K562 (cell line): ENCODE data around the gene CTF1. TPM values are rescaled to one million over a fixed set of nuclear protein-coding genes. Genes with fewer than 3 reads are reported as not detected.

Source experiments
- BRCA1 ChIP-seq, 2 experiments: fragments of 450-650 bp in 1 of 2; sonication (generic) in 1 of 2; formaldehyde crosslinking in 1 of 2; IDR thresholded peaks; 2 replicates each; pipeline versions ENCODE4 v1.5.0 to v1.6.1; 2017 to 2020; ENCODE audit warnings: mild to moderate bottlenecking in 1 of 2, missing genetic modification reagents in 1 of 2
- CHCHD3 ChIP-seq: fragments of 250-450 bp; sonication (Bioruptor Pico); IDR thresholded peaks from 2 replicates; pipeline ENCODE4 v2.1.2; 2022; ENCODE audit warnings: mild to moderate bottlenecking
- HDAC3 ChIP-seq: fragments of 450-650 bp; IDR thresholded peaks from 2 replicates; pipeline ENCODE4 v1.6.1; 2018; ENCODE audit warnings: borderline replicate concordance, mild to moderate bottlenecking, moderate library complexity; ENCODE audit not compliant: partially characterized antibody
- HNRNPUL1 ChIP-seq: fragments of 200-400 bp; formaldehyde crosslinking; IDR thresholded peaks from 2 replicates; pipeline ENCODE4 v1.6.1; 2017; ENCODE audit warnings: low read length
- KLF16 ChIP-seq: IDR thresholded peaks from 2 replicates; pipeline ENCODE4 v1.6.1; 2016; ENCODE audit warnings: antibody characterized with exemption
- MCM7 ChIP-seq, 2 experiments: fragments of 450-650 bp; IDR thresholded peaks; 2 replicates each; pipeline ENCODE4 v1.6.1; 2016 to 2018
- MTA2 ChIP-seq: fragments of 450-650 bp; IDR thresholded peaks from 2 replicates; pipeline ENCODE4 v1.6.1; 2016; ENCODE audit warnings: low read depth
- RBM22 ChIP-seq: fragments of 200-400 bp; formaldehyde crosslinking; IDR thresholded peaks from 2 replicates; pipeline ENCODE4 v1.6.1; 2018; ENCODE audit warnings: low read length, low read depth; ENCODE audit not compliant: poor library complexity, severe bottlenecking
- SNRNP70 ChIP-seq: fragments of 200-400 bp; formaldehyde crosslinking; optimal IDR thresholded peaks from 2 replicates; pipeline ENCODE3; 2017; ENCODE audit warnings: low read depth, low read length
- TBL1XR1 ChIP-seq, 2 experiments: IDR thresholded peaks; 2 replicates each; pipeline ENCODE4 v1.6.1; 2012; ENCODE audit warnings: improper control_type of control experiment in 2 of 2, low read length in 2 of 2, mild to moderate bottlenecking in 1 of 2
- ZNF165 ChIP-seq: fragments of 250-450 bp; sonication (Bioruptor Pico); IDR thresholded peaks from 2 replicates; pipeline ENCODE4 v1.4.0; 2020; ENCODE audit warnings: borderline replicate concordance
- ZNF445 ChIP-seq: fragments of 250-450 bp; sonication (Bioruptor Pico); IDR thresholded peaks from 2 replicates; pipeline ENCODE4 v1.4.0; 2020; ENCODE audit warnings: low read depth, mild to moderate bottlenecking, moderate library complexity
- ZSCAN32 ChIP-seq: fragments of 450-650 bp; formaldehyde crosslinking; IDR thresholded peaks from 2 replicates; pipeline ENCODE4 v1.4.0; 2020; ENCODE audit warnings: mild to moderate bottlenecking, moderate library complexity
- polyA plus RNA-seq, 8 experiments: library from polyadenylated mRNA; depleted of rRNA in 4 of 8; stranded (reverse) in 5 of 8; unstranded in 3 of 8; fragments of >200 nt; fragmentation: Nextera tagmentation in 2 of 8; fragmentation: Illumina TruSeq in 1 of 8; extraction: Ambion mirVana in 2 of 8; extraction: Trizol in 1 of 8; gene quantifications; 2 replicates each; pipeline versions ENCODE4 v1.2.1 to v1.2.3, GENCODE V29; 2011 to 2014; ENCODE audit warnings: inconsistent platforms in 1 of 8, missing spikeins in 1 of 8
- total RNA-seq, 7 experiments: library from RNA; depleted of rRNA in 6 of 7; stranded (reverse); fragments of >200 nt in 6 of 7; fragmentation: Illumina TruSeq in 2 of 7; extraction: Trizol in 2 of 7; gene quantifications; 2 replicates each; pipeline versions ENCODE4 v1.2.1 to v1.2.3, GENCODE V29; 2011 to 2021; ENCODE audit warnings: low replicate concordance in 1 of 7
- TF ChIP-seq, protein P1 (sequence below): sonication (generic); formaldehyde crosslinking; IDR thresholded peaks from 2 replicates; pipeline ENCODE4 v1.8.1; 2023; ENCODE audit warnings: mild to moderate bottlenecking, missing genetic modification reagents
- TF ChIP-seq, protein P2 (sequence below): fragments of 450-650 bp; IDR thresholded peaks from 2 replicates; pipeline ENCODE4 v1.6.1; 2017; ENCODE audit warnings: antibody characterized with exemption
- TF ChIP-seq, protein P3 (sequence below): fragments of 250-450 bp; sonication (Bioruptor Pico); IDR thresholded peaks from 2 replicates; pipeline ENCODE4 v1.4.0; 2020; ENCODE audit warnings: mild to moderate bottlenecking
- TF ChIP-seq, protein P4 (sequence below): IDR thresholded peaks from 2 replicates; pipeline ENCODE4 v1.6.1; 2016; ENCODE audit warnings: missing genetic modification characterization, missing compliant biosample characterization
- TF ChIP-seq, protein P5 (sequence below): sonication (generic); formaldehyde crosslinking; IDR thresholded peaks from 2 replicates; pipeline ENCODE4 v1.8.0; 2022; ENCODE audit warnings: mild to moderate bottlenecking, low read depth, missing genetic modification reagents

The CTF1 gene
- total and polyA plus RNA-seq, 9 of the 15 experiments (the other 6 are each of a cell fraction or from before 2014, with no cell fraction given), result 0.24 to 2.5 (median 0.44) TPM

DNA sequence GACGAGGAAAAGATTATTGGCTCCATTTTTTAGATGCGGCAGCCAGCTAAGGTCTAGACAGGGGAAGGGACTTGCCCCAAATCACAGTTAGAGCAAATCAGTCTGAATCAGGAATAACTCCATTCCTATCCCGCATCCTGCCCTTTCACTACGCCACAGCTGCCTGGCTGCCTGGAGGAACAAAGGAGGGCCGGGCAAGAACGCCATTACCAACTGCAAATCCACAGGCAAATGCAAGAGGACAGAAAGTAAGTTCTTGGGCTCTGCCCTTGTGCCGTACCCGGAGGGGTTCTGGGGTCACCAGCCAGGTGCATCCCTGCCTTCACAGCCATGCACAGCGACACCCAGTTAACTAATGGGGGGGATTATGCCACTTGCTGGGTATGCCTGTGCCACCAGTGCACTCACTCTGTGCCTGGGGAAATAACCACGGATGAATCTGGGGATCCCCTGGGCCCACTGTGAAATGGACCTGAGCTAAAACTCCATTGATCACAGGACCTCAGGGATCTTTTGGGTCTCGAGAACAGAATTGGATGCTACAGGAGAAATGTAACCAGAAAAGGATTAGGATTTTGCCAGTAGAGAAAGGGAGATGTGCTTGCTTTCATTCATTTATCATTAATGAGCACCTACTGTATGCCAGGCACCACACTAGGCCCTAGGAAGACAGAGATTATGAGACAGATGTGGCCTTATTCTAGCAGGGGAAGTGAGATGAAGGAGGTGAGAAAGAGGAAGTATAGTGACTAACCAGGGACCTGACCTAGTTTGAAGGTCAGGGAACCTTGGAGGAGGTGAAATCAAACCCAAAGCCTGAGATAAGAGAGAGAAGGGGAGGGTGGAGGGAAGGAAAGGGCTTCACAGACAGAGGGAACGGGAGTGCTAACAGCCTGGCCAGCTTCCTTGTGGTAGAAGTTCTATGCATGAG is 20.3 kb upstream of the CTF1 start (continued):
- TF ChIP-seq, protein P1, sequence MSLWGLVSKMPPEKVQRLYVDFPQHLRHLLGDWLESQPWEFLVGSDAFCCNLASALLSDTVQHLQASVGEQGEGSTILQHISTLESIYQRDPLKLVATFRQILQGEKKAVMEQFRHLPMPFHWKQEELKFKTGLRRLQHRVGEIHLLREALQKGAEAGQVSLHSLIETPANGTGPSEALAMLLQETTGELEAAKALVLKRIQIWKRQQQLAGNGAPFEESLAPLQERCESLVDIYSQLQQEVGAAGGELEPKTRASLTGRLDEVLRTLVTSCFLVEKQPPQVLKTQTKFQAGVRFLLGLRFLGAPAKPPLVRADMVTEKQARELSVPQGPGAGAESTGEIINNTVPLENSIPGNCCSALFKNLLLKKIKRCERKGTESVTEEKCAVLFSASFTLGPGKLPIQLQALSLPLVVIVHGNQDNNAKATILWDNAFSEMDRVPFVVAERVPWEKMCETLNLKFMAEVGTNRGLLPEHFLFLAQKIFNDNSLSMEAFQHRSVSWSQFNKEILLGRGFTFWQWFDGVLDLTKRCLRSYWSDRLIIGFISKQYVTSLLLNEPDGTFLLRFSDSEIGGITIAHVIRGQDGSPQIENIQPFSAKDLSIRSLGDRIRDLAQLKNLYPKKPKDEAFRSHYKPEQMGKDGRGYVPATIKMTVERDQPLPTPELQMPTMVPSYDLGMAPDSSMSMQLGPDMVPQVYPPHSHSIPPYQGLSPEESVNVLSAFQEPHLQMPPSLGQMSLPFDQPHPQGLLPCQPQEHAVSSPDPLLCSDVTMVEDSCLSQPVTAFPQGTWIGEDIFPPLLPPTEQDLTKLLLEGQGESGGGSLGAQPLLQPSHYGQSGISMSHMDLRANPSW, result no peak
- TF ChIP-seq, protein P2, sequence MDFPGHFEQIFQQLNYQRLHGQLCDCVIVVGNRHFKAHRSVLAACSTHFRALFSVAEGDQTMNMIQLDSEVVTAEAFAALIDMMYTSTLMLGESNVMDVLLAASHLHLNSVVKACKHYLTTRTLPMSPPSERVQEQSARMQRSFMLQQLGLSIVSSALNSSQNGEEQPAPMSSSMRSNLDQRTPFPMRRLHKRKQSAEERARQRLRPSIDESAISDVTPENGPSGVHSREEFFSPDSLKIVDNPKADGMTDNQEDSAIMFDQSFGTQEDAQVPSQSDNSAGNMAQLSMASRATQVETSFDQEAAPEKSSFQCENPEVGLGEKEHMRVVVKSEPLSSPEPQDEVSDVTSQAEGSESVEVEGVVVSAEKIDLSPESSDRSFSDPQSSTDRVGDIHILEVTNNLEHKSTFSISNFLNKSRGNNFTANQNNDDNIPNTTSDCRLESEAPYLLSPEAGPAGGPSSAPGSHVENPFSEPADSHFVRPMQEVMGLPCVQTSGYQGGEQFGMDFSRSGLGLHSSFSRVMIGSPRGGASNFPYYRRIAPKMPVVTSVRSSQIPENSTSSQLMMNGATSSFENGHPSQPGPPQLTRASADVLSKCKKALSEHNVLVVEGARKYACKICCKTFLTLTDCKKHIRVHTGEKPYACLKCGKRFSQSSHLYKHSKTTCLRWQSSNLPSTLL, result no peak
- TF ChIP-seq, protein P3, sequence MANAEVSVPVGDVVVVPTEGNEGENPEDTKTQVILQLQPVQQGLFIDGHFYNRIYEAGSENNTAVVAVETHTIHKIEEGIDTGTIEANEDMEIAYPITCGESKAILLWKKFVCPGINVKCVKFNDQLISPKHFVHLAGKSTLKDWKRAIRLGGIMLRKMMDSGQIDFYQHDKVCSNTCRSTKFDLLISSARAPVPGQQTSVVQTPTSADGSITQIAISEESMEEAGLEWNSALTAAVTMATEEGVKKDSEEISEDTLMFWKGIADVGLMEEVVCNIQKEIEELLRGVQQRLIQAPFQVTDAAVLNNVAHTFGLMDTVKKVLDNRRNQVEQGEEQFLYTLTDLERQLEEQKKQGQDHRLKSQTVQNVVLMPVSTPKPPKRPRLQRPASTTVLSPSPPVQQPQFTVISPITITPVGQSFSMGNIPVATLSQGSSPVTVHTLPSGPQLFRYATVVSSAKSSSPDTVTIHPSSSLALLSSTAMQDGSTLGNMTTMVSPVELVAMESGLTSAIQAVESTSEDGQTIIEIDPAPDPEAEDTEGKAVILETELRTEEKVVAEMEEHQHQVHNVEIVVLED (CRISPR knock-in tag), result no peak
- TF ChIP-seq BRCA1 (IDR thresholded peaks at IDR 0.05), result no peak
- no peak for TF ChIP-seq BRCA1 (CRISPR knock-in tag; IDR thresholded peaks at IDR 0.05)
- TF ChIP-seq MCM7 (IDR thresholded peaks at IDR 0.05), result no peak
- 0 out of 2 replicates have a peak, but pooled peaks have one; percentile 37 for TF ChIP-seq MTA2
- TF ChIP-seq ZNF445 (CRISPR knock-in tag), result no peak
- TF ChIP-seq KLF16, result no peak
- no peak for TF ChIP-seq CHCHD3 (CRISPR knock-in tag)
- 0 out of 2 replicates have a peak, but pooled peaks have one; percentile 56 for TF ChIP-seq ZNF165
- TF ChIP-seq TBL1XR1 (IDR thresholded peaks at IDR 0.05; ENCODE audit: low read length in 2 of 2), result no peak
- no peak for TF ChIP-seq RBM22
- TF ChIP-seq HNRNPUL1, result no peak
- TF ChIP-seq SNRNP70, result no peak
- no peak for TF ChIP-seq ZSCAN32
- TF ChIP-seq, protein P4, sequence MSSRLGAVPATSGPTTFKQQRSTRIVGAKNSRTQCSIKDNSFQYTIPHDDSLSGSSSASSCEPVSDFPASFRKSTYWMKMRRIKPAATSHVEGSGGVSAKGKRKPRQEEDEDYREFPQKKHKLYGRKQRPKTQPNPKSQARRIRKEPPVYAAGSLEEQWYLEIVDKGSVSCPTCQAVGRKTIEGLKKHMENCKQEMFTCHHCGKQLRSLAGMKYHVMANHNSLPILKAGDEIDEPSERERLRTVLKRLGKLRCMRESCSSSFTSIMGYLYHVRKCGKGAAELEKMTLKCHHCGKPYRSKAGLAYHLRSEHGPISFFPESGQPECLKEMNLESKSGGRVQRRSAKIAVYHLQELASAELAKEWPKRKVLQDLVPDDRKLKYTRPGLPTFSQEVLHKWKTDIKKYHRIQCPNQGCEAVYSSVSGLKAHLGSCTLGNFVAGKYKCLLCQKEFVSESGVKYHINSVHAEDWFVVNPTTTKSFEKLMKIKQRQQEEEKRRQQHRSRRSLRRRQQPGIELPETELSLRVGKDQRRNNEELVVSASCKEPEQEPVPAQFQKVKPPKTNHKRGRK (tag), result no peak
- TF ChIP-seq, protein P5, sequence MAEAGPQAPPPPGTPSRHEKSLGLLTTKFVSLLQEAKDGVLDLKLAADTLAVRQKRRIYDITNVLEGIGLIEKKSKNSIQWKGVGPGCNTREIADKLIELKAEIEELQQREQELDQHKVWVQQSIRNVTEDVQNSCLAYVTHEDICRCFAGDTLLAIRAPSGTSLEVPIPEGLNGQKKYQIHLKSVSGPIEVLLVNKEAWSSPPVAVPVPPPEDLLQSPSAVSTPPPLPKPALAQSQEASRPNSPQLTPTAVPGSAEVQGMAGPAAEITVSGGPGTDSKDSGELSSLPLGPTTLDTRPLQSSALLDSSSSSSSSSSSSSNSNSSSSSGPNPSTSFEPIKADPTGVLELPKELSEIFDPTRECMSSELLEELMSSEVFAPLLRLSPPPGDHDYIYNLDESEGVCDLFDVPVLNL, result 0 out of 2 replicates have a peak, but pooled peaks have one; percentile 20
- no peak for TF ChIP-seq HDAC3
